ENCODE results near the gene AP2S1. TPM values are rescaled to one million over a fixed set of nuclear protein-coding genes. Genes with fewer than 3 reads are reported as not detected.
"Not testable (repeated sequence)": the region's sequence is repeated elsewhere in the genome, so short reads cannot be mapped to it uniquely, and the experiment has no call there.

Gene AP2S1
- total RNA-seq, 1 experiment from 2014 or later = 146 TPM

DNA sequence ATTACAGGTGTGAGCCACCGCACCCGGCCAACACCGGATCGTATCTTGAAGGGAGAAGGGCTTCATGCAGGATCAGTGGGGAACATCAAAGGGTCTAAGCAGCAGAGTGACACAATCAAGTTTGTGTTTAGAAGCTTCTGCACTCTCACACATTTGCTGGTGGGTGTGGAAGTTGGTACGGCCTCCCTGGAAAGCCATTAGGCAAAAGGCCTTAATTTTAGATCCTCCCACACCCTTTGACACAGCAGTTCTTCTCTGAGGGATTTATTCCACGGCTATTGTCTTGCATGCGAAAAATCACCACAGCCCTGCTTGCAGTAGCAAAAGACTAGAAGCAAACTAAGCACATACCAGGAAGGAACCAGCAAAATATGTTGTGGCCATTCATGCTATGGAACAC lies 44.0 kb downstream of the AP2S1 start:
- no peak for DNase-seq (ENCODE audit: low read depth, low spot score)
- H3K36me3 ChIP-seq (ENCODE audit: control insufficient read depth, insufficient read depth, low read length) = no peaks in the 10 kb centered on the region
- H3K4me3 ChIP-seq (ENCODE audit: low read depth in 2 of 2, low read length in 2 of 2) = no peak overlapping the region
- H3K4me1 ChIP-seq (ENCODE audit: control insufficient read depth, insufficient read depth, low read length) = no peaks in the 10 kb centered on the region
- H3K27me3 ChIP-seq (ENCODE audit: control insufficient read depth, insufficient read depth, low read length) = no peaks in the 10 kb centered on the region
- BruUV-seq (replicated peaks) = no TSS peak
- no peak for ATAC-seq
- intact Hi-C loops (cut with micrococcal nuclease; ENCODE audit: unreplicated experiment) (no loop called here), in situ Hi-C loops (cut with HindIII; ENCODE audit: low pct_unique_long_range_greater_than_20kb, low sequenced_read_pairs) (no loop called here)
- CTCF ChIA-PET = no interaction called here
- TF ChIP-seq POLR2AphosphoS5 (IDR thresholded peaks at IDR 0.05; ENCODE audit: low read depth, low read length) (no peak), SIN3A (IDR thresholded peaks at IDR 0.05; ENCODE audit: borderline replicate concordance, insufficient read depth, low read depth, low read length) (no peak), REST (IDR thresholded peaks at IDR 0.05; ENCODE audit: insufficient read depth in 1 of 2, low read depth in 2 of 2, low read length in 1 of 2) (no peak), TCF7L2 (IDR thresholded peaks at IDR 0.05; ENCODE audit: low read depth, low read length) (no peak)
- TF ChIP-seq, protein P1, sequence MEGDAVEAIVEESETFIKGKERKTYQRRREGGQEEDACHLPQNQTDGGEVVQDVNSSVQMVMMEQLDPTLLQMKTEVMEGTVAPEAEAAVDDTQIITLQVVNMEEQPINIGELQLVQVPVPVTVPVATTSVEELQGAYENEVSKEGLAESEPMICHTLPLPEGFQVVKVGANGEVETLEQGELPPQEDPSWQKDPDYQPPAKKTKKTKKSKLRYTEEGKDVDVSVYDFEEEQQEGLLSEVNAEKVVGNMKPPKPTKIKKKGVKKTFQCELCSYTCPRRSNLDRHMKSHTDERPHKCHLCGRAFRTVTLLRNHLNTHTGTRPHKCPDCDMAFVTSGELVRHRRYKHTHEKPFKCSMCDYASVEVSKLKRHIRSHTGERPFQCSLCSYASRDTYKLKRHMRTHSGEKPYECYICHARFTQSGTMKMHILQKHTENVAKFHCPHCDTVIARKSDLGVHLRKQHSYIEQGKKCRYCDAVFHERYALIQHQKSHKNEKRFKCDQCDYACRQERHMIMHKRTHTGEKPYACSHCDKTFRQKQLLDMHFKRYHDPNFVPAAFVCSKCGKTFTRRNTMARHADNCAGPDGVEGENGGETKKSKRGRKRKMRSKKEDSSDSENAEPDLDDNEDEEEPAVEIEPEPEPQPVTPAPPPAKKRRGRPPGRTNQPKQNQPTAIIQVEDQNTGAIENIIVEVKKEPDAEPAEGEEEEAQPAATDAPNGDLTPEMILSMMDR (IDR thresholded peaks at IDR 0.05) = no peak
- no peaks in the 10 kb centered on the region for H3K9me3 ChIP-seq (ENCODE audit: control insufficient read depth, insufficient read depth, low read depth, low read length)
- POLR2A ChIA-PET = no interaction called here
- no peak overlapping the region for H3K27ac ChIP-seq (ENCODE audit: low read length)

DNA sequence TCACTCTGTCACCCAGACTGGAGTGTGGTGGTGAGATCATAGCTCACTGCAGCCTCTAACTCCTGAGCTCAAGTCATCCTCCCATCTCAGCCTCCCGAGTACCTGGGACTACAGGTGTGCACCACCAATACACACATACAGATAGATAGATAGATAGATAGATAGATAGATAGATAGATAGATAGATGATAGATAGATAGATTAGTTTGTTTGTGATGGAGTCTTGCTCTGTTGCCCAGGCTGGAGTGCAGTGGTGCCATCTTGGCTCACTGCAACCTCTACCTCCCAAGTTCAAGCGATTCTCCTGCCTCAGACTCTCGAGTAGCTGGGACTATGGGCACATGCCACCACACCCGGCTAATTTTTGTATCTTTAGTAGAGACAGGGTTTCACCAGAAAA lies 46.2 kb downstream of the AP2S1 start:
- H3K9me3 ChIP-seq (ENCODE audit: control insufficient read depth, insufficient read depth, low read depth, low read length); ATAC-seq; DNase-seq (ENCODE audit: low read depth, low spot score); intact Hi-C loops (cut with micrococcal nuclease; ENCODE audit: unreplicated experiment); H3K27me3 ChIP-seq (ENCODE audit: control insufficient read depth, insufficient read depth, low read length); CTCF ChIA-PET; H3K4me3 ChIP-seq (ENCODE audit: low read depth in 2 of 2, low read length in 2 of 2); in situ Hi-C loops (cut with HindIII; ENCODE audit: low pct_unique_long_range_greater_than_20kb, low sequenced_read_pairs); H3K36me3 ChIP-seq (ENCODE audit: control insufficient read depth, insufficient read depth, low read length); BruUV-seq (replicated peaks); H3K4me1 ChIP-seq (ENCODE audit: control insufficient read depth, insufficient read depth, low read length); H3K27ac ChIP-seq (ENCODE audit: low read length): not testable (repeated sequence)
- POLR2A ChIA-PET = interaction anchor here (0.7 kb wide), 1 partner anchor 121 kb away, joined by 4 read pairs; no protein-coding TSS in a partner anchor

GRCh38 chr19:46803555-46803954 lies 47.1 kb downstream of the AP2S1 start:
- in situ Hi-C loops (cut with HindIII; ENCODE audit: low pct_unique_long_range_greater_than_20kb, low sequenced_read_pairs) = no loop called here
- Histone ChIP-seq H3K4me3 (ENCODE audit: low read depth in 2 of 2, low read length in 2 of 2) (no peak overlapping the region), H3K4me1 (ENCODE audit: control insufficient read depth, insufficient read depth, low read length) (no peaks in the 10 kb centered on the region), H3K27me3 (ENCODE audit: control insufficient read depth, insufficient read depth, low read length) (no peaks in the 10 kb centered on the region), H3K36me3 (ENCODE audit: control insufficient read depth, insufficient read depth, low read length) (no peaks in the 10 kb centered on the region), H3K27ac (ENCODE audit: low read length) (no peak overlapping the region), H3K9me3 (ENCODE audit: control insufficient read depth, insufficient read depth, low read depth, low read length) (no peaks in the 10 kb centered on the region)
- ATAC-seq (no peak), DNase-seq (ENCODE audit: low read depth, low spot score) (no peak)
- no peak for TF ChIP-seq POLR2AphosphoS5 (IDR thresholded peaks at IDR 0.05; ENCODE audit: low read depth, low read length)
- TF ChIP-seq, protein P1 (IDR thresholded peaks at IDR 0.05) = no peak
- no peak for TF ChIP-seq SIN3A (IDR thresholded peaks at IDR 0.05; ENCODE audit: borderline replicate concordance, insufficient read depth, low read depth, low read length)
- no peak for TF ChIP-seq TCF7L2 (IDR thresholded peaks at IDR 0.05; ENCODE audit: low read depth, low read length)
- no peak for TF ChIP-seq REST (IDR thresholded peaks at IDR 0.05; ENCODE audit: insufficient read depth in 1 of 2, low read depth in 2 of 2, low read length in 1 of 2)
- POLR2A ChIA-PET = no interaction called here
- intact Hi-C loops (cut with micrococcal nuclease; ENCODE audit: unreplicated experiment) = no loop called here
- CTCF ChIA-PET = no interaction called here
- no TSS peak for BruUV-seq (replicated peaks)

All from Panc1 (cell line).